GM21423 (cell line): ENCODE measurements around the gene UFM1.
"Not testable (repeated sequence)": the region's sequence is repeated elsewhere in the genome, so short reads cannot be mapped to it uniquely, and the experiment has no call there.

ENCODE experiments used
- ATAC-seq: cut with Tn5 transposase; IDR thresholded peaks from one replicate; pipeline ENCODE4 v1.9.1; 2021; ENCODE audit warnings: mild to moderate bottlenecking, moderate library complexity; ENCODE audit not compliant: unreplicated experiment

UFM1 gene

DNA sequence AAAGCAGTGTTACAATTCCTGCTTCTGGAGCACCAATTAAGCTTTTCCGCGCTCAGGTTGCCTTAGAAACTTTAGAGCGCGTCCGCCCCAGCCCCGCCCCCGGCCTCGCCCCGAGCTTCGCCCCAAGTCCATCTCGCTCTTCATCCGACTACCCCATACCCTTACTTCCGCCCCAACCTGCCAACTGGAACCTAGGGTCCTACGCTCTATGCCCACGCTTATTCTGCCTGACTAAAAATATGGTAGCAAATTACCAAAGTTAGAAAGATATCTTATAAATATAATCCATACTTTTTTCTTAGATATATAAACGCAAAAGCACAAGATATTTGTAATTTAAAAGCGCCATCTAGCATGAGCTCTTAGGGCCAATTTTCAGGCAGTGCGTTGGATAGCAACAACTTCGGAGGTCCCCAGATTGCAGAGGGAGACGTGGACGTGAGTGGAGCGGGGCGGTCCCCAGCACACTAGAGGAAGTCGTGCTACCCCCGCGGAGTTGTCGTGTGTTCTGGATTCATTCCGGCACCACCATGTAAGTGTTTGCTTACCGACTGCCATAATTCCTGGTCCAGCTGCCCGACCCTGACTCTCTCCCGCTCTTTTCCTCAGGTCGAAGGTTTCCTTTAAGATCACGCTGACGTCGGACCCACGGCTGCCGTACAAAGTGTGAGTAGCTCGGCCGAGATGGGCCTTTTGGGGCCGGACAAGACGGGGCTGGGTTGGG is at the start of gene UFM1:
TSS of gene UFM1 (plus strand) at position 462 of the 724 bp plus-strand sequence. CDS start at position 531, 69 bp downstream.
- ATAC-seq: peak; percentile 96

DNA sequence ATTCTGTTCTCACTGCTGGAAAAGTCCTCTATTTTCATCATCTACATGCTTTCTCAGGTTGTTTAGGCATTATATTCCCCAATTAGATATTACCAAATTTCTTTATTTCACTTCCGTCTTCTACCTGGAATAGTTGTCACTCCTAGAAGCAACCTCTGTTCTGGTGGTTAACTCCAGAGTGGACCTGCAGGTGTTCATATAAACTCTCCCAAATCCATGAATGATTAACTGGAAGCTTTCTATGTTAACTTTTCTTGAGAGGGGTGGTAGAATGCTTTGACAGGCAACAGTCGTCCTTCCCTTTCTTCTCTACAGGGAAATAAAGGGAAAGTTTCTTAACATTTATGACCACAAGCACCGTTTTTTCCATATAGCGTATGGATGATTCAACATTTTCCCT is 48.4 kb upstream of the UFM1 start:
- ATAC-seq: no peak

- no peak for ATAC-seq
Measured at GRCh38 chr13:38303816-38304320, 45.8 kb upstream of the UFM1 start.

- ATAC-seq: no peak
Measured at GRCh38 chr13:38308736-38309135, 40.9 kb upstream of the UFM1 start.

GRCh38 chr13:38309397-38309796 is 40.3 kb upstream of the UFM1 start:
- ATAC-seq: no peak

DNA sequence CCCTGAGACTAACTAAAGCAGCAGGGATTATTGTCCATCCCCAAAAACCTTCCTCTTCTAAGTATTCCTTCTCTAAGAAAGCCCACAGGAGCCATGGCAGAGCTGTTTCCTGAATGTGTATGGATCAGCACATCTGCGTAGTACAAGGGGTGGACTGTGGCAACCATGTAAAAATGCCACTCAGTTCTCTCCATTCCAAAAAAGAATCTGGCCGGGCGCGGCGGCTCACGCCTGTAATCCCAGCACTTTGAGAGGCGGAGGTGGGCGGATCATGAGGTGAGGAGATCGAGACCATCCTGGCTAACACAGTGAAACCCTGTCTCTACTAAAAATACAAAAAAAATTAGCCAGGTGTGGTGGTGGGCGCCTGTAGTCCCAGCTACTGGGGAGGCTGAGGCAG is 38.5 kb upstream of the UFM1 start:
- ATAC-seq: not testable (repeated sequence)

- ATAC-seq: no peak
Measured at GRCh38 chr13:38316129-38316528, 33.5 kb upstream of the UFM1 start.

DNA sequence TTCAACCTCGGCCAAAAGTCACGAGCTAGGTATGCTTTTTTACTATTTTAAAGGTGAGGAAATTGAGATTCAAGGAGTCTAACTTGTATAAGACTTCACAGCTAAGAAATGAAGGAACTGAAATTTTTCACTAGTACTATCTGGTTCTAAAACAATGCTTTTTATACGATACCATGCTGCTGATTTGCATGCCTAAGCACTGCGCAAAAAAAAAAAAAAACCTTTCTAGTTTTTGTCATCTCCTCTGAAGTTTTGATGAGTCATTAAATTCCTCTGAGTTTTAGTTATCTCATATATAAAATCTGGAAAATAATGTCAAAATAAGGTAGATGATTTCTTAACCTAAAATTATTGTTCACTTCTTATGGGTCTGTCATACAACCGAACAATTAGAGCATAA is 28.0 kb upstream of the UFM1 start:
- no peak for ATAC-seq

- no peak for ATAC-seq
Measured at GRCh38 chr13:38325426-38325825, 24.2 kb upstream of the UFM1 start.

DNA sequence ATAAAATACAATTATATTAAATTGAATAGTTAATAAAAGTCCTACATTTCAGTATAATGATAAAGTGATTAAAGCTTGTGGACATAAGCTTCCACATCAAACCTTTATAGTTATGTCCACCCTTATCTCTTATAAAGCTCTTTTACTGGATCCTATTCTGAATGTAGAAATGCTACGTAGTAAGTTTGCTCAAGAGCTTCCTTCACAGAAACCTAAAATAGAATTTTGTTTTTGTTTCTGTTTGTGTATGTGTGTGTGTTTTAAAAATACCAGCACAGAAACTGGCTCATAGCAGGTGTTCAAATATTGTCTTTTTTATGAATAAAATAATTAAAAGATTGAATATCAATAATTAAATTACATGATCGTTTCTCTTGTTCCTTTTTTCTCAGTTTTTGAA is 21.0 kb upstream of the UFM1 start:
- ATAC-seq: no peak

GRCh38 chr13:38334845-38335244 is 14.8 kb upstream of the UFM1 start:
- ATAC-seq: no peak

DNA sequence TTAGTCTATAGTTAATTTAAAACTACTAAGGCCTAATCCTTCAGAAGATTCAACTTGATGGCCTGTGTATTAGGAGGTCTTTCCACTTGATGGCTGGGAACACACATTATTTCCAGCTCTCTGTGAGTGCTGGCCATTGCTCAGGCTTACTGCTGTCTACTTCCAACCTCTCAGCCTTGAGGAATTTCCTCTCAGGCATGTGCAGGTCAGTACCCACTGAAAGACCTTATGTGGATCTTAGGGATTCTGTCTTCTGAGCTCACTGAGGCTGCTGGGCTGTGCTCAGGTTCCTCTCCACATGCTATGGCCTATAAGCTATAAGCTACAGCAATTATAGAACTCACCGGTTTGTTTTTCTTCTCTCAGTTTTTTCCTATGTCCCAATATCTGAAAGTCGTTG is 11.6 kb upstream of the UFM1 start:
- no peak for ATAC-seq

DNA sequence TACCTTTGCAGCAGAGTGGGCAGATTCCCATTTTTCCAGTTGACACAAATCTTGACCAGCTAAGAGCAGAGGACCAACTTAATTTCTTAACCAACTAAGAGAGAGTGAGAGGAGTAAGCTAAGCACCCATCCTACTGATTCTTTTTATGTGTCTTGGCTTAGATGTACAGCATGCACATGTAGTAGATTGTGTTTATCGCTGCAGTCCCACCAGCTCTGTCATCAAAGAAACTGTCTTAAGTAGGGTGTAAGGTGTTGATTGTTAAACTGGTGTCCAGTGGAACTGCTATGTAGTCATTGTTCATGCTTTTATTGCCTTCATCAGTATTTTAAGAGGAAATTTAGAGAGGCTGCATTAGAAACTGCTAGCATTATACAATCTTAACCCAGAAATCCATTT is 9.0 kb upstream of the UFM1 start:
- no peak for ATAC-seq

- no peak for ATAC-seq
Measured at GRCh38 chr13:38341149-38341692, 8.4 kb upstream of the UFM1 start.

- no peak for ATAC-seq
Measured at GRCh38 chr13:38346764-38347163, 2.9 kb upstream of the UFM1 start.

DNA sequence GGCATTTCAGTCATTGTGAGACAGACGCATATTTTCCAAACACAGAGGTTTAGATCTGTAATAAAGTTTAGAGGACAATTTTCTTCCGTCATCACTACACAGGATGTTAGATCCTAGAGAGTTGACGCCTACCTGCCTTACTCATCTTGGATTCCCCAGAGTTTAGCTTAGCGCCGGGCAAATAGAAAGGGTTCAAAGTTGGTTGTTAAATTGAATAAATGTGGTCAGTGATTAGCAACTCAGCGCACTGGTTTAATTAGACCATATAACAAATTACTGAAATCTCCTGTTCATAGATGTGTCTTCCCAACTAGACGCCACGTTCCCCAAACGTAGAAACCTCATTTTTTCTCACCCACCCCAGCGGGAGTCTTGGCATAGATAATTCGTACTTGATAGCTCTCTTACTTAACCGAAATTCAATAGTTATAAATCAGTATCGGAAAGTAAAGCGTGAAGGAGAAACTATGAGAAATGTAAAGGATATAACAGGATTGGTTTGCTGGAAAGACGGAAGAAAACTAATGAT is 726 bp upstream of the UFM1 start:
- peak; percentile 2 for ATAC-seq

DNA sequence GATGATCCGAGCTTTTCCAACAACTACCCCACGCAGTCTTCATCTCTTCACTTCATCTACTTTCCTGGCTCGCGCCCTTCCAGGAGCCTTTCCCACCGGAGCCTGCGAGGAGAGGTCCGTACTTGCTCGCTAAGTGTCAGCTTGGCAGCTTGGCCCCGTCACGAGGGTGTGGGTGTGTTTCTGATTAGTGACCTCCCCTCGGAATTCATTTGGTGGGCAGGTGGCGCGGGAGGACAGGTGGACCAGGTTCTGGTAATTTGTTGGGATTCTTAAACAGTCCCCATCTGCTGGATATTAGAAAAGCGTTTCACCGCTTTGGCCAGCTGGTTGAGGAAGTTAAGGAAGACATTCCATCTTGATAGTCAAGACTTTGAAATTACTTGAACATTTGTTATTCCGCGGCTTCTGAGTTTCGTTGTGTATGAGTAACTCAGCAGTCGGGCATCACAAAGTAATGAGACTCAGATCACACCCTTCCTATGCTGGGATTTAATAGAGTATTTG is 515 bp downstream of the UFM1 start:
- ATAC-seq: peak; percentile 27

DNA sequence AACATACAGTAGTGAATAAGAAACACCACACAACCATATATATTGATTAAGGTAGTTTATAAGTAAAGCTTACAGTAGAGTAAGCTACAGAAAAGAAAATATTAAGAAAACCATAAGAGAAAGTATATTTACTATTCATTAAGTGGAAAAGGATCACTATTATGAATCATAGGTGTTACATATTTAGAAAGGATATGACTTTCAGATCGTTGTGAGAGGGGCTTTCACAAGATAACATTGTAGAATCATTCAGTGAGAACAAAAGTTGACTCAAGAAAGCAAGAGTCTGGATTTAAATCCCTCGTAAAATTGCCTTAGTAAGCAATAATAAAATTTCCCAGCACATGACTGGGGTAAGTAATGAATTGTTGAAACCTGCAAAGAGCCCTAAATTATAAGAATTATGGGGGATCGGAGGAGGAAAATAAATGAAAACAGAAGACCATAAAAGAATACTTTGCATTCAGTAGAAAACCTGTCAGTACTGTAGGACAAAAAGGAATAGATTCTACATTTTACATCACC is 6.0 kb downstream of the UFM1 start:
- ATAC-seq: no peak

- ATAC-seq: no peak
Measured at GRCh38 chr13:38358684-38359083, 9.0 kb downstream of the UFM1 start.

DNA sequence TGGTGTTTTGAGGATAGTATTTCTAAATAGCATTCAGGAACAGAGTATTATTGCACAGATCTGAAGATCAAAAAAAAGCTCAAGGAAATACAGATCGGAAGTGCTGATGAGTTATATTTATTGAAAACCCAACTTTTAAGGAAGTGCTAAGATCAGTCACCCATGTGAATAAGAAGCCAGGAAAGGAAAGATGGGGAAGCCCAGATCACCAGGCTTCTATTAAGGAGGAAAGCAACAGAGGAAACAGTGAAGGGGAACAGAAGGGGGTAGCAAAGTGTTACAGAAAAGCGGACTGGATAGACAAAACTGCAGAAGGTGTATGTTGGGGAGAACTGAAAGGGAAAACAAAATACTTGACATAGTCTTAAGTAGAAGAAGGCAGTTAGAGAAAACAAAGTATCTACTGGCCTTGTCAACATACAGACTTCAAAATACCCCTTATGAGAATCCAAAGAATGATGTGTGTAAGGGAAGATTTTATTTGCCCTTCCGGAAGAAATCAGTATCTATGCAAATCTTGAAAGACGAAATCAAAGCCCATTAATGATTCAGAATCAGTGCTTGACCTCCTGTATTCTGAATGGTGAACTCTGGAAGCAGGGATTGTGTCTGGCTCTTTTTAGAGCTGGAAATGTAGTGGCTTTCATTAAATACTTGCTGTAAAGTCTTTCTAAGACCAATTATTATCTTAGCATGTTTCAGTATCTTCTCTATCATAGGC is 12.1 kb downstream of the UFM1 start:
- no peak for ATAC-seq

DNA sequence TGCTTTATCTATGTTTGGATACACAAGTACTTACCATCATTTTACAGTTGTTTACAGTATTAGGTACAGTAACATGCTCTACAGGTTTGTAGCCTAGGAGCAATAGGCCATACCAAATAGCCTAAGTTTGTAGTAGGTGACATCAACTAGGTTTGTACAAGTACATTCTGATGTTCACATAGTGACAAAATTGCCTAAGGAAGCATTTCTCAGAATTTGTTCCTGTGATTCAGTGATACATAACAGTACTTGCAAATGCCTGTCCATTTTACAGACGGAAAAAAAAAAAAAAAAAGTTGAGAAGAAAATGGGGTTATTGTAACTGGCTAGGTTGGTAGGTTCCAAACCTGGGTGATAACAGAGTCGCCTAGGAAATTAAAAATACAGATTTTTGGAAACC is 13.6 kb downstream of the UFM1 start:
- ATAC-seq: no peak
